ENCODE results near the gene GDI2.

The GDI2 gene

GRCh38 chr10:5744849-5745248 lies 68.4 kb downstream of the GDI2 start:
- in situ Hi-C loops (cut with MboI; ENCODE audit: low sequenced_read_pairs): no loop called here

- in situ Hi-C loops (cut with MboI; ENCODE audit: low sequenced_read_pairs): no loop called here
These were observed 69.5 kb downstream of the GDI2 start for GRCh38 chr10:5743736-5744135.

GRCh38 chr10:5742116-5742515 lies 71.1 kb downstream of the GDI2 start:
- in situ Hi-C loops (cut with MboI; ENCODE audit: low sequenced_read_pairs): no loop called here

- in situ Hi-C loops (cut with MboI; ENCODE audit: low sequenced_read_pairs): no loop called here
These were observed 72.0 kb downstream of the GDI2 start for GRCh38 chr10:5741276-5741675.

GRCh38 chr10:5738427-5738826 lies 74.8 kb downstream of the GDI2 start:
- in situ Hi-C loops (cut with MboI; ENCODE audit: low sequenced_read_pairs): no loop called here

GRCh38 chr10:5737352-5737751 lies 75.9 kb downstream of the GDI2 start:
- in situ Hi-C loops (cut with MboI; ENCODE audit: low sequenced_read_pairs): no loop called here

GRCh38 chr10:5736591-5736990 lies 76.6 kb downstream of the GDI2 start:
- in situ Hi-C loops (cut with MboI; ENCODE audit: low sequenced_read_pairs): no loop called here

GRCh38 chr10:5735119-5735518 lies 78.1 kb downstream of the GDI2 start:
- in situ Hi-C loops (cut with MboI; ENCODE audit: low sequenced_read_pairs): no loop called here

- in situ Hi-C loops (cut with MboI; ENCODE audit: low sequenced_read_pairs): no loop called here
These were observed 81.1 kb downstream of the GDI2 start for GRCh38 chr10:5732141-5732540.

GRCh38 chr10:5731559-5731958 lies 81.7 kb downstream of the GDI2 start:
- in situ Hi-C loops (cut with MboI; ENCODE audit: low sequenced_read_pairs): no loop called here

- in situ Hi-C loops (cut with MboI; ENCODE audit: low sequenced_read_pairs): no loop called here
These were observed 82.5 kb downstream of the GDI2 start for GRCh38 chr10:5730766-5731165.

GRCh38 chr10:5723692-5724091 lies 89.5 kb downstream of the GDI2 start:
- in situ Hi-C loops (cut with MboI; ENCODE audit: low sequenced_read_pairs): no loop called here

GRCh38 chr10:5720182-5720581 lies 93.1 kb downstream of the GDI2 start:
- in situ Hi-C loops (cut with MboI; ENCODE audit: low sequenced_read_pairs): no loop called here

- in situ Hi-C loops (cut with MboI; ENCODE audit: low sequenced_read_pairs): no loop called here
These were observed 93.7 kb downstream of the GDI2 start for GRCh38 chr10:5719546-5719945.

Measured in HL-60/S4 treated with phorbol 12-myristate 13-acetate at 8.2 ng/mL for 4 days and 3 days (cell line).